Measurements from ENCODE around the gene ZNF43. TPM values are rescaled to one million over a fixed set of nuclear protein-coding genes. Genes with fewer than 3 reads are reported as not detected.

ZNF43 gene
- total RNA-seq (2022; extraction: Qiagen RNA extraction), result 2.5 to 3.7 TPM (median 3.0 TPM) in 5 replicates

DNA sequence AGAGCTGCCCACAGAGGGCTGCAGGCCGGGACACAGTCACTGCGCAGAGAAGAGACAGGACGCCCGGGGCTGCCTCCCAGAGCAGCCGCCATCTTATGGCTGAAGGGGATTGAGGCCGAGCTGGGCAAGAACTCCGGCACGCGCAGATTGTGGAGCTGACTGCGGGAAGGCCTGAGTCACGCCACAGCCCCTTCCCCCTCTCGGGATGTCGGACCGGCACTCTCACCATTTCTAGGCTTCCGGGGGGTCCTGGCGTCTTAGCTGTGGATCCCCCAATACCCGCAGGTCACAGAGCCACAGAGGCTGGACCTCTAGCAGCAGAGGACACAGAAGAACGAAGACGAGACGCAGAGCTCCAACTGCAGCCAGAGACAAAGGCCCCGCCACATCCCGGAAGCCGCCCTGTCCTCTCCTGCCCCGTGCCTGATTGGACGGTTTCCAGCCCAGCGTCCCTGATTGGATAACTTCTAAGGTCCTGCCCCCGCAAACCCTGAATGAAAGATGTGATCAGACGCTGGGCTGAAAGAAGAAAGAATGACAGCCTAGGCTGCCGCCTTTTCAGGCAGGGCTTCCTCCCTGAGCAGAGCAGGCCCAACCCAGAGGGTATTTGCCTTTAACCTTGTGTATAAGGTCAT, at the start of gene ZNF43:
ZNF43 (minus strand) TSS at position 373 of the 635 bp plus-strand sequence; CDS start at position 229, 144 bp downstream.

GRCh38 chr19:21767065-21767800, 68.7 kb downstream of the ZNF43 start, which contains the start of gene ZNF100:
Gene ZNF100, minus strand, starts transcription at chr19:21767579. Its CDS starts 150 bp downstream, at chr19:21767429.

Other genes with a start within 250 kb of the ZNF43 start
- gene ZNF100, start 68.6 kb downstream of the ZNF43 start, total RNA-seq (2022; extraction: Qiagen RNA extraction), result not detected in 5 replicates
- gene ZNF208, start 174.8 kb upstream of the ZNF43 start, total RNA-seq (2022; extraction: Qiagen RNA extraction), result not detected in 5 replicates
- not detected in 5 replicates for gene ZNF257, start 216.3 kb upstream of the ZNF43 start, total RNA-seq (2022; extraction: Qiagen RNA extraction)